ENCODE data around the gene SLC38A7. TPM values are rescaled to one million over a fixed set of nuclear protein-coding genes. Genes with fewer than 3 reads are reported as not detected.

The SLC38A7 gene
- polyA plus RNA-seq, 1 experiment = 11.7 TPM

- H3K4me3 ChIP-seq (ENCODE audit: low read depth, low read length) = no peak overlapping the region
- DNase-seq (ENCODE audit: low read depth, low spot score) = no peak
Measured at GRCh38 chr16:58679763-58680162, 4.8 kb downstream of the SLC38A7 start.

GRCh38 chr16:58678716-58679115 is 5.9 kb downstream of the SLC38A7 start:
- no peak for DNase-seq (ENCODE audit: low read depth, low spot score)
- H3K4me3 ChIP-seq (ENCODE audit: low read depth, low read length) = no peak overlapping the region
- no peaks in the 10 kb centered on the region for H3K27me3 ChIP-seq (ENCODE audit: control insufficient read depth, insufficient read depth, low read length)
- H3K27ac ChIP-seq (ENCODE audit: low read depth, low read length) = no peak overlapping the region
- CTCF ChIA-PET = interaction anchor here (0.6 to 3.3 kb wide), 7 partner anchors 8 to 77 kb away, joined by 3 to 55 read pairs (median 3); no protein-coding TSS in a partner anchor
- POLR2A ChIA-PET = interaction anchor here (1.1 kb wide), 1 partner anchor 78 kb away, joined by 3 read pairs; no protein-coding TSS in a partner anchor
- peaks cover 3% of the 10 kb centered on the region; the same call in 1 of the 2 replicates for H3K9me3 ChIP-seq (ENCODE audit: control insufficient read depth, insufficient read depth, low read length)
- no peak for TF ChIP-seq CTCF (IDR thresholded peaks at IDR 0.05; ENCODE audit: low read depth, low read length)

More at GRCh38 chr16:58679763-58680162, 4.8 kb downstream of the SLC38A7 start:
- Histone ChIP-seq H3K27me3 (ENCODE audit: control insufficient read depth, insufficient read depth, low read length) (no peaks in the 10 kb centered on the region), H3K9me3 (ENCODE audit: control insufficient read depth, insufficient read depth, low read length) (peaks cover 8% of the 10 kb centered on the region; the same call in 1 of the 2 replicates), H3K27ac (ENCODE audit: low read depth, low read length) (no peak overlapping the region)
- ChIA-PET CTCF (interaction anchor here (0.6 to 3.3 kb wide), 6 partner anchors 14 to 76 kb away, joined by 3 to 55 read pairs (median 4); no protein-coding TSS in a partner anchor), POLR2A (no interaction called here)
- no peak for TF ChIP-seq CTCF (IDR thresholded peaks at IDR 0.05; ENCODE audit: low read depth, low read length)

DNA sequence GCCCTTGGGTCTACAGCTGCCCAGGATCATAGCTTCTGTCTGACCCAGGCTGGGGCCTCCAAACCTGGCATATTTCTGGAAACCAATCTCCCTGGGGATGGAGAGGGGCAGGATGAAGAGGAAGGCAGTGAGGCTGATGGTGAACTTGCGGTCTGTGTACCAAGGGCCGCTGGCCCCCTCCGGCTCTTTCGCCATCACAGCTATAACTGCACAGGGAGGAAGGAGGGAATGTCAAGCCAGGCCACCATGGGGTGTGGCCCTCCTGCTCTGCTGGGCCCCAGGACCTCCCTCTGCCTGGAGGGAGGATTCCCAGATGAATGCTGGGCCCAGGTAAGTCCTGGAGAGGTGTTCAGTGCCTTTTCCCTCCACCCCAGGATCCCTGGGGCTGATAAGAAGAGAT is 6.3 kb downstream of the SLC38A7 start:
- Histone ChIP-seq H3K9me3 (ENCODE audit: control insufficient read depth, insufficient read depth, low read length) (peaks cover 3% of the 10 kb centered on the region; the same call in 1 of the 2 replicates), H3K27ac (ENCODE audit: low read depth, low read length) (no peak overlapping the region), H3K27me3 (ENCODE audit: control insufficient read depth, insufficient read depth, low read length) (no peaks in the 10 kb centered on the region), H3K4me3 (ENCODE audit: low read depth, low read length) (no peak overlapping the region)
- no peak for DNase-seq (ENCODE audit: low read depth, low spot score)
- POLR2A ChIA-PET = interaction anchor here (1.1 kb wide), 1 partner anchor 79 kb away, joined by 3 read pairs; no protein-coding TSS in a partner anchor
- no peak for TF ChIP-seq CTCF (IDR thresholded peaks at IDR 0.05; ENCODE audit: low read depth, low read length)
- CTCF ChIA-PET = interaction anchor here (1.2 to 3.3 kb wide), 3 partner anchors 9 to 78 kb away, joined by 3 to 55 read pairs (median 8); no protein-coding TSS in a partner anchor

DNA sequence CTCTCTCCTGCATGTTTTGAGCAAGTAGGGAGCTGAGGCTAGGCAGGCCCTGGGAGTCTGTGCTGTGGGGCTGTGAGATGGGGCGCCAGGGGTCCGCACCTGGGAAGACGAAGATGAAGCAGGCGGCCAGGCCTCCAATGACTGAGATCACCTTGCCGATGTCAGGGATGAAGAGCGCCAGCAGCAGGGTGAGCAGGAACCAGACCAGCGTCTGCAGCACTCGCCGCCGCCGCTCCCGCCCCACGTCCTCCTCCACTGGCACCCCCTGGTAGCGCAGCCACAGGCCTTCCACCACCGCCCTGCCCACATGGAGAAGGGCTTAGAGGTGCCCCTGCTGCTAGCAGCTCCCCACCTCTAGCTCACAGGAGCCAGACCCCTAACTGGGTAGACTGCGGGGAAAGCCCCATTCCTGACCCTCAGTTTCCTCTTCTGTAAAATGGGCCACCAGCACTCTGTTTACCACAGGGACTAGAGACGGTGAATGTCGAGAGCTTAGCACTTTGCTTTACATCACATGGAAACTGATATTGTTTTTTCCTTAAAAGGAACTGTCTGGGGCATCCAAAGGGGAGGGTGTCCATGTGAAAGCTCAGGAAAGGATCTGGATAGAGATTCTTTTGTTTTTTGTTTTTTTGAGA is 13.5 kb downstream of the SLC38A7 start:
- CTCF ChIA-PET = interaction anchor here (1.4 to 1.9 kb wide), 2 partner anchors 10 to 85 kb away, joined by 3 to 6 read pairs; no protein-coding TSS in a partner anchor
- Histone ChIP-seq H3K4me3 (ENCODE audit: low read depth, low read length) (no peak overlapping the region), H3K9me3 (ENCODE audit: control insufficient read depth, insufficient read depth, low read length) (no peaks in the 10 kb centered on the region), H3K27ac (ENCODE audit: low read depth, low read length) (no peak overlapping the region), H3K27me3 (ENCODE audit: control insufficient read depth, insufficient read depth, low read length) (no peaks in the 10 kb centered on the region)
- POLR2A ChIA-PET = no interaction called here
- TF ChIP-seq CTCF (IDR thresholded peaks at IDR 0.05; ENCODE audit: low read depth, low read length) = no peak
- DNase-seq (ENCODE audit: low read depth, low spot score) = no peak

DNA sequence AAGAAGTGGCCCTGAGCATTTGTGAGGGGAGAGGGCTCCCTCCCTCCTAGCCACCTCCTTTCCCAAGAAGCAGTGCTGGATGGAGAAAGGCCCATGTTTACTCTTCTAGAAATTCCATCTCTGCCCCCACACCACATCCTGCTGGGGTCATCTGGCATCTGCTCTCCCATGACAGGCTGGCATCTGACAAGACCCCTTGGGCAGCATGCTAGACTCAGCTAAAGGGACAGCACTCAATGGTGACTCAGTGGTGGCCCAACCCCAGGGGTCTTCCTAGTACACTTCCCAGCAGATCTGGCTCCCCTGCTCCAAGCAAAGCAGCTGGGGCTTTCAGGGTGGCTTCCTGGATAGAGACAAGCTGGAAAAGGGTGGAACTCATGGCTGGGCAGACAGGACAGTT is 14.4 kb downstream of the SLC38A7 start:
- TF ChIP-seq CTCF (IDR thresholded peaks at IDR 0.05; ENCODE audit: low read depth, low read length) = no peak
- Histone ChIP-seq H3K9me3 (ENCODE audit: control insufficient read depth, insufficient read depth, low read length) (no peaks in the 10 kb centered on the region), H3K27me3 (ENCODE audit: control insufficient read depth, insufficient read depth, low read length) (no peaks in the 10 kb centered on the region), H3K4me3 (ENCODE audit: low read depth, low read length) (no peak overlapping the region), H3K27ac (ENCODE audit: low read depth, low read length) (no peak overlapping the region)
- ChIA-PET POLR2A (no interaction called here), CTCF (interaction anchor here (1.4 to 1.9 kb wide), 2 partner anchors 9 to 86 kb away, joined by 3 to 6 read pairs; no protein-coding TSS in a partner anchor)
- DNase-seq (ENCODE audit: low read depth, low spot score) = no peak

Data from AG04450 (cell line).